Stimulated activated CD4-positive, alpha-beta T cell treated with anti-CD3 and anti-CD28 coated beads, Interleukin-4, amount 100 ng/mL, for 4 hours (primary cell): ENCODE measurements around the gene A2ML1.
"Not testable (repeated sequence)": the region's sequence is repeated elsewhere in the genome, so short reads cannot be mapped to it uniquely, and the experiment has no call there.

Source experiments
- DNase-seq, 2 experiments: peaks; one replicate each; pipeline ENCODE4 v3.0.0-alpha.2; 2020

A2ML1 gene

DNA sequence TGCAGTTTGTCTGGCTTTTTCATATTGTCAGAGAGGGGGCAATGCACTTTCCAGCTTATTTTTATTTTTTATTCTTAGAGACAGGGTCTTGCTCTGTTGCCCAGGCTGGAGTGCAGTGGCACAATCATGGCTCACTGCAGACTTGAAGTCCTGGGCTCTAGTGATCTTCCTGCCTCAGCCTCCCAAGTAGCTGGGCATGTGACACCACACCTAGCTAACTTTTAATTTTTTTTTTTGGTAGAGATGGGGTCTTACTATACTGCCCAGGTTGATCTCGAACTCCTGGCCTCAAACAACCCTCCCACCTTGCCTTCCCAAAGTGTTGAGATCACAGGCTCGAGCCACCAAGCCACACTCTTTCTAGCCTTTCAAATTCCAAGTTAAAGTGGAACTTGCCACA is 3.9 kb upstream of the A2ML1 start:
- no peak for DNase-seq

DNA sequence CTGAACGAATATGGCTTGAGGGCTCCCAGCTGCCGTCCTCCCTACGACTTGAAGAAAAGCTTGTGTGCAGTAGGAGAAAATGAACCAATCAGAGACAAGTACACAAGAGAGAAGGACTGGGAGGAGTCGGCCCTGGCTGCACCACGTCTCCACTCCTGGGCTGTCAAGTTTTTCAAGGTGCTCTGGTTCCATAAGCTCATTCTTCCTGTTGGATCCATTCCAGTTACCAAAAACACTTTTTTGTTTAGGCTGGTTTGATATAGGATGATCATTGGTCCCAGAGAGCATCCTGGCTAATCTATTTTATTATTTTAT is 2.8 kb upstream of the A2ML1 start:
- no peak for DNase-seq

DNA sequence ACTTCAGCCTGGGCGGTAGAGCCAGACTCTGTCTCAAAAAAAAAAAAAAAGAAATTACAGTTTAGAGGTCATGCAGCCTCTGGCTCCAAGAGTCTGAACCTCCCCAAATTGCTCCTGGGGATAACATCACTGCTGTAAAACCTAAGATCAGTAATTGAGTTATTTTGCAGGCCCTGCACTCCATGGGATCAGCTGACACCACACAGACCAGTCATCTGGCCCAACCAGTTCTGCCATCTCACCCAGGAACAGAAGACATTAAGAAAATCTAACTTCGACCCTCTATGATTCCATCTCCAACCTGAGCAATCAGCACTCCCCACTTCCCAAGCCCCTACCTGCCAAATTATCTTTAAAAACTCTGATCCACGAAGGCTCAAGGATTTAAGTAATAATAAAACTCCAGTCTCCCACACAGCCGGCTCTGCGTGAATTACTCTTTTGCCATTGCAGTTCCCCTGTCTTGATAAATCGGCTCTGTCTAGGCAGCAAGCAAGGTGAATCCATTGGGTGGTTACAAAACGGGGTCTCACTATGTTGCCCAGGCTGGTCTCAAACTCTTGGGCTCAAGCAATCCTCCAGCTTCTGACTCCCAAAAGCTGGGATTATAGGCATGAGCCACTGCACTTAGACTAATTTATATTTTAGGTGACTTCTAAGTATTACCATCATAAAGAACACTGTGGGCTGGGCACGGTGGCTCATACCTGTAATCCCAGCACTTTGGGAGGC is 1.6 kb upstream of the A2ML1 start:
- DNase-seq: not testable (repeated sequence)

DNA sequence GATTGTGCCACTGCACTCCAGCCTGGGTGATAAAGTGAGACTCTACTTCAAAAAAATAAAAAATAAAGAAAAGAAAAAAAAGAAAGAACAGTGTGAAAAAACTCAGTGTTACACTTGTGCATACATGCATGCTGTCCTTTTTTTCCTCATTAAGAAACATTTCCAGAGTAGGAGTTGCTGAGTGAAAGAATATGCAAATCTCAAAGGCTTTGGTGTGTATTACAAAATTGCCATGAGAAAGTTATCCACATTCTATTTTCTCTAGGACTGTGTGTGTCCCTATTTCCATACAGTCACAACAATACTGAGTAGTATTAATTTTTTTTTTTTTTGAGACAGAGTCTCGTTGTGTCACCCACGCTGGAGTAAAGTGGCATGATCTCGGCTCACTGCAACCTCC is 830 bp upstream of the A2ML1 start:
- DNase-seq: no peak

DNA sequence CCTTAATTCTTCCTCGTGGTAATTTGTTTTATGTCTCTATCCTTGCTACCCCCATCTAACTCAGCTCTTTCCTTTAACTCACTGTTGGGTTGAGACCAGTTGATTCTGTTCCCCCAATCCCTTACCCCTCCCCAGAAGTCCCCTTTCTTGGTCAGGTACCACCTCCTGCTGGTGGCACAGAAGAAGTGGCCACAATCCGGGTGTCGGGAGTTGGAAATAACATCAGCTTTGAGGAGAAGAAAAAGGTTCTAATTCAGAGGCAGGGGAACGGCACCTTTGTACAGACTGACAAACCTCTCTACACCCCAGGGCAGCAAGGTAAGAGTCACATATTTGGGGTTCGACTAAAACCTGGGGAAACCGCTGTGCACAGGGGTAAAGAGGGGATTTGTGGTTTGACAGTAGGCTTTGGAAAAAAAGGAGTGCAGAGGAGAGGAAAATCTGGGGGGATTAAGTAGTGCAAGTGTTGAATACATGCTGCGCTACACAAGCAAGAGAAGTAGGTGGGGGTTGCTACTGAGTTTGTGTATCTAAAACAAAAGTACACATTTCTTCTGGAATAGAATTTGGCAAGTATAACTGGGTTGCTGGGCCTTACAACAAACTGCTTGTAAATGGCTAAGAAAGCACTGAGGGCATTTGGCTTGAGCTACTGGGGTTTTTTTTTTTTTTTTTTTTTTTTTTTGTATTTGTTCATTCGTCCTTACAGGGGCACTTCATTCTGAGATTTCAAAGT is 1.3 kb downstream of the A2ML1 start:
- DNase-seq: no peak

DNA sequence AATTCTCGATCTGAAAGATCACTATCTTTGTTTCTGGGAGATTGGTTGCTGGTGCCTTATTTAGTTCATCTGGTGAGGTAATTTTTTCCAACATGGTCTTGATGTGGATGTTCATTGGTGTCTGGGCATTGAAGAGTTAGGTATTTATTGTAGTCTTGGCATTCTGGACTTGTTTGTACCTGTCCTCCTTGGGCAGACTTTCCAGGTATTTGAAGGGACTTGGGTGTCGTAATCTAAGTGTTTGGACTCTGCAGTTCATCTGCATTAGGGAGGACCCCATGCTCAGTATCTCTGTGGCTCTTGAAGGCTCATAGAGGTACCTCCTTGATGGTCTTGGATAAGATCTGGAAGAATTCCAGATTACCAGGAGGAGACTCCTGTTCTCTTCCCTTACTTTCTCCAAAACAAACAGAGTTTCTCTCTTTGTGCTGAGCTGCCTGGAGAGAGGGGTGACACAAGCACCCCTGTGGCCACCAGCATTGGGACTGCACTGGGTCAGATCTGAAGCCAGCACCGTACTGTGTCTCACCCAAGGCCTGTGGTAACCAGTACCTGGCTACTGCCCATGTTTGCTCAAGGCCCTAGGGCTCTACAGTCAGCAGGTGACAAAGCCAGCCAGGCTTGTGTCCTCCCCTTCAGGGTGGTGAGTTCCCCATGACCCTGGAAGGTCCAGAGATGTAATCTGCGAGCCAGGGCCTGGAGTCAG is 5.3 kb downstream of the A2ML1 start:
- DNase-seq: no peak

DNA sequence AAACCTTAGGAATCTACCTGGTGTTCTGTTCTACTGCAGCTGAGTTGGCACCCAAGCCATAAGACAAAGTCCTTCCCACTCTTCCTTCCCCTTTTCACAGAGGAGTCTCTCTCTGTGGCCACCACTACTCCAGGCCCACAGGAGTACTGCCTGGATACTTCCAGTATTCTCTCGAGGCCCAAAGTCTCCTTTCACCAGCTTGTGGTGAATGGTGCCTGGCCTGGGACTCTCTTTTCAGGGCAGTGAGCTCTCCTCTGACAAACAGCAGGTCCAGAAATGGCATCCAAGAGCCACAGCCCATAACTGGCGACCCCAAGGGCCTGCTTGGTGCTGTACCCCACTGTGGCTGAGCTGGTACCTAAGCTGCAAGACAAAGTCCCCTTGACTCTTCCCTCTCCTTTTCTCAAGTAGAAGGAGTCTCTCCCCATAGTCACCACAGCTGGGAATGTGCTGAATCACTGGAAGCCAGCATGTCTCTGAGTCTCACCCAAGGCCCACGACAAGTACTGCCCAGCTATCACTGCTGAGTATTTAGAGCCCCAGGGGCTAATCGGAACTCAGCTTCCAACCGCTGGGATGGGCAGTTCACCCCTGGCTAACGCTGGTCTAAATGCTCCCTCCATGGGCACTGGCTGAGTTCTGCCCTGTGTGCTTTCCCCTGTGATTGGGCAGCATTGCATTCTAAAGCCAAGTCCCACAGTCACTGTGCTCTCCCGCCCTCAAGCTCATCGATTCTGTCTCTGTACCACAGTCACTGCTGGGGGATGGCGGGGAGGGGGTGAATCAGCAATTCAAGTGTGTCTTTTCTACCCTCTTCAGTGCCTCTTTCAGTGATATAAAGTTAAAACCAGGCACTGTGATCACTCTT is 6.1 kb downstream of the A2ML1 start:
- no peak for DNase-seq

DNA sequence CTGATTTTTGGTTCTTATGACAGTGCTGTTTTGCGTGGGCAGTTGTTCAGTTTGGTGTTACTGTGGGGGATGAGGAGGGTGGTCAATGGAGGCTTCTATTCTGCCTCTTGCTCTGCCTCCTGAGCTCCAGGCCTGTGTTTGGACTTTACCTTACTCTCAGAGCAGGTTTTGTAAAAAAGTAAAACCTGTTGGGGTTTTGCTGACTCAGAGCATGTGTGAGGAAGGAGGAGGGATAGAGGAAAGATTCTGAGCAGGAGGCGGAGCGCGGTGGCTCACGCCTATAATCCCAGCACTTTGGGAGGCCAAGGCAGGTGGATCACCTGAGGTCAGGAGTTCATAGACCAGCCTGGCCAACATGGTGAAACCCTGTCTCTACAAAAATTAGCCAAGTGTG is 6.7 kb downstream of the A2ML1 start:
- no peak for DNase-seq

DNA sequence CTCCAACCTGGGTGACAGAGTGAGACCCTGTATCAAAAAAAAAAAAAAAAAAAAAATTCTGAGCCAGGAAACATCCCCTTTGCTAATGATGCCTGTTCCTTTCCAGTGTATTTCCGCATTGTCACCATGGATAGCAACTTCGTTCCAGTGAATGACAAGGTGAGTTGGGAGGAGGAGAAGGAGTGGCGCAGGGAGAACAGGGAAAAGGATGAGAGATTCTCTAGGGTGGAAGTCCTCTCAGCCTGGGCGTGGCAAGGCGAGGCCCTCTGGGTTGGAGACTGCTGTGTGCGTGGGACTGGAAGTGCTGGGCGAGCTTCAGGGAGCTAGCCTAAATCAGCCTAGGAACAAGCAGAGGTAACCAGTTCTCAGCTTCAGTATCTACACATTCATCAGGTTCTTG is 7.2 kb downstream of the A2ML1 start:
- DNase-seq: no peak

DNA sequence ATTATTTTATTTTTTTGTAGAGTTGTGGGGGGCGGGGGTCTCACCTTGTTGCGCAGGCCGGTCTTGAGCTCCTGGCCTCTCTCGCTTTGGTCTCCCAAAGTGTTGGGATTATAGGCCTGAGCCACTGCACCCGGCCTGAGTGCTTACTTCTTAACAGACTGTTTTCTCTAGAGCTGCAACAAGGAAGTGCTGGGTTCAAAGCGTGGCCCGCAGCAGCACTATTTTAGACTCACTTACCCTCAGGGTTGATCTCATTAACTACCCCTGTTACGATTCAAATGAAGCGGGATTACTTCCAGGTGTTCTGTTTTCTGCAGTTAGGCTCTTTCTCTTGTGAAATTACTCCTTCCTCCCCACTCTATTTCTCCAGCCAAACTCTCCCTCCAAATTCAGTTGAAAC is 8.7 kb downstream of the A2ML1 start:
- no peak for DNase-seq

DNA sequence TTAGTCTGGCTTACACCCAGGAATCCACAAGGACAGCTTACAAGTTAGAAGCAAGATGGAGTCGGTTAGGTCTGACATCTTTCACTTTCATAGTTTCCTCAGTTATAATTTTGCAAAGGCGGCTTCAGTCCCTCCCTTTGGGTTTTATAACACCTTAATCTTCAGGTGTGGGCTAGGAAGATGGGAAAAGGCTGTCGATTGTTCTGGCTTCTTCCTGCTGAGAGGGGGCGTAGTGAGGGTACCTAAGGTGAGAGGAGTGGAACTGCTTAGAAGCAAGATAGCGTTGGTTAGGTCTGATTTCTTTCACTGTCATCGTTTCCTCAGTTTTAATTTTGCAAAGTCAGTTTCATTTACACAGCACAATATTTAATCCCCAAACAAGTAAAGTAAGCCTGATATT is 10.1 kb downstream of the A2ML1 start:
- no peak for DNase-seq

DNA sequence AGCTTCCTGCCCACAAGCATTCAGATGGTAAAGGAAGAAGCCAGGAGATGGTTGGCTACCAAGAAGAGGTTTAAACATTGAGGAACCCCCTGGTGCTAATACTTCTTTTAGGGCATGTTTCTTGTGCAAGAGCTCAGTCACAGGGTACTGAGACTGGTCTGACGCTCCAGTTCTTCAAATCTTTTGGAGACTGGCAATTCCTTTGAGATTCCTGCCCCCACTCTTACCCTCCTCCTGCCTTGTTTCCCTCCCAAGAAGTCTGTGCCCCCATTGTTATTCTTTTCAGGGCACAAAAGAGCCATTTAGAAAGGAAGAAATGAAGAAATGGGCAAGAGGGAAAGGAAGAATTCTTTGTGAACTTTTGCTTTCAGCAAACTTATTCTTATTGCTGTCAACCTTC is 11.8 kb downstream of the A2ML1 start:
- DNase-seq: no peak

DNA sequence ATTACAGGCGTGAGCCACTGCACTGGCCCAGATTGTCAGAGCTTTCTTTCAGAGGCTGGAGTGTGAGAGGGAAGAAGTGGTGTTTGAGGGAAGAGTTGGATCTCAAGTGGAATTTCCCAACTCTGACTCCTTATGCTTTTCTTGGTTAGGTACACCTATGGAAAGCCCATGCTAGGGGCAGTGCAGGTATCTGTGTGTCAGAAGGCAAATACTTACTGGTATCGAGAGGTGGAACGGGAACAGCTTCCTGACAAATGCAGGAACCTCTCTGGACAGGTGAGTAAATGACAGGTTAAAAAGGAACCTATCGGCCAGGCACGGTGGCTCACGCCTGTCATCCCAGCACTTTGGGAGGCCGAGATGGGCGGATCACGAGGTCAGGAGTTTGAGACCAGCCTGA is 14.9 kb downstream of the A2ML1 start:
- no peak for DNase-seq

DNA sequence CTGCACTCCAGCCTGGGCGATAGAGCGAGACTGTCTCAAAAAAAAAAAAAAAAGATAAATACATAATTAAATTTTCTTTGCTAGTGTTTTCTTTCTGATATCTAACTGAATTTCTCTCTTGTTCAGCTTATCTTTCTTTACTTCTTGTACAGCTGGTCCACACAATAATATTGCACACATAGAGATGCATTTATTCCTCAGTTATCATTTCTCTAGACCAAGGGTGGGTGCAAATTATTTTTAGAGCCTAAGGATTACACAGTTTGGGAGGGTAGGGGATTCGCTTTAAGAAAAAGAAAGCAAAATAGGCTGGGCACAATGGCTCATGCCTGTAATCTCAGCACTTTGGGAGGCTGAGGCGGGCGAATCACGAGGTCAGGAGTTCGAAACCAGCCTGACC is 17.9 kb downstream of the A2ML1 start:
- no peak for DNase-seq

DNA sequence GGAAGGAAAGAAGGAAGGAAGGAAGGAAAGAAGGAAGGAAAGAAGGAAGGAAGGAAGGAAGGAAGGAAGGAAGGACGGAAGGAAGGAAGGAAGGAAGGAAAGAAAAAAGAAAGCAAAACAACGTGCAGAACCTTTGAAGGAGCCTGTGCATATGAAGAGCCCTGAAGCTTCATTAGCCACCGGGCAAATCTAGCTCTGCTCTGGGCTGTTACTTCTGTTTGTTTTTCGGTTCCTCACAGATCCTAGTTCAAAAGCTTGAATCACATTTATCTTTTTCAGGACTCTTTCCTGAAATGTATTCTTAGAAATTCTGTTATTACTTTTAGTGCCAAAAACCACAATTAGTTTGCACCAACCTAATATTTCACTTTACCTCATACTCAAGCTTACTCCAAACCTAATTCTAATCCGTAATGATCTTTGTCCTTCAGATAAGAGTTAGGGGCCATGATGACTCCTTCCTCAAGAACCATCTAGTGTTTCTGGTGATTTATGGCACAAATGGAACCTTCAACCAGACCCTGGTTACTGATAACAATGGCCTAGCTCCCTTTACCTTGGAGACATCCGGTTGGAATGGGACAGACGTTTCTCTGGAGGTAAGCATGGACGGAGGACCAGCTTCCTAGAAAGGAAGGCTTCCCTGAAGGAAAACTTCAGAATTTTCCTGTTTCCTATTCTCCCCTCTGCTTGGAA is 18.7 kb downstream of the A2ML1 start:
- DNase-seq: no peak

DNA sequence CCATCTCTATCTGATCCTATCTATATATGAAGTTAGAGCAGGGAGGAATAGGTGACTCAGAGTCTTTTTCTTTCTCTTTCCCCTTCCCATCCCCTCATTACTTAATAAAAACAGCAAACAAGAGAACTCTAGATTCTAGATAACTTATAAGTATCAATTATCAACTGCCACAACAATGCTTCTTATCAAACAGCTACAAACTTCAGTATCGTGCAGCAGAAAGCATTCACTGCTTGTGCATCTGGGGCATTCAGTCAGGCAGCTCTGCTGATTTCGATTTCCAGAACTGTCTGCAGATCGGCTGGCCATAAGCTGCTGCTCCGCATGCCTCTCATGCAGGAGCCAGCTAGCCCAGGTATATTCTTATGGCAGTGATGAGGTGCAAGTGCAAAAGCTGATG is 19.4 kb downstream of the A2ML1 start:
- DNase-seq: no peak

DNA sequence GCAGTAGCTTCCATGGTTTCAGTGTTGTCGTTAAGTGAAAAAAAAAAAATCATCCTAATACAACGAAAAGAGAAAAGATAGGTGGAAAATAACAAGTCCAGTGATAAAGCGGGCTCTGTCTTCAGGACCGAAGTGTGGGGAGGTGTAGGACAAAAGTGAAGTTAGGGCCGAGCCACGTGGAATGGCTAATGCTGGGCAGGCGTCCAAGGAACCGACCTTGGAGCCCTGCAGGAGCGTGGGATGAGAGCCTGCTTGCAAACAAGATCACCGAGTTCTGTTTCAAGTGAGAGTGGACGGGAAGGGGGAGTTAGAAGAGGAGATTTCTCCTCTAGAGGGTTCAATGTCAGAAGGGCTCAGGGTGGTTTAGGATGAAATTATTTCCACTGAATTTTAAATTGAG is 22.2 kb downstream of the A2ML1 start:
- no peak for DNase-seq

DNA sequence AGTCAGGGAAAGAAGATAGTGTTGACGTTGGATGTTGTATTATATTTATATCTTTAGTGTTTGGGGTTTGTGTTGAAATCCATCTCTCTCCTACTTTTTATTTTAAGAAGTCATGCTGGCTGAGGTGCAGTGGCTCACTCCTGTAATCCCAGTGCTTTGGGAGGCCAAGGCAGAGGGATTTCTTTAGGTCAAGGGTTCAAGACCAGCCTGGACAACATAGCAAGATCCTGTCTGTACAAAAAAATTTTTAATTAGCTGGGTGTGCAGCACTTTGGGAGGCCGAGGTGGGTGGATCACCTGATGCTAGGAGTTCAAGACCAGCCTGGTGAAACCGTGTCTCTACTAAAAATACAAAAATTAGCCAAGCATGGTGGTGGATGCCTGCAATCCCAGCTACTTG is 23.9 kb downstream of the A2ML1 start:
- no peak for DNase-seq

DNA sequence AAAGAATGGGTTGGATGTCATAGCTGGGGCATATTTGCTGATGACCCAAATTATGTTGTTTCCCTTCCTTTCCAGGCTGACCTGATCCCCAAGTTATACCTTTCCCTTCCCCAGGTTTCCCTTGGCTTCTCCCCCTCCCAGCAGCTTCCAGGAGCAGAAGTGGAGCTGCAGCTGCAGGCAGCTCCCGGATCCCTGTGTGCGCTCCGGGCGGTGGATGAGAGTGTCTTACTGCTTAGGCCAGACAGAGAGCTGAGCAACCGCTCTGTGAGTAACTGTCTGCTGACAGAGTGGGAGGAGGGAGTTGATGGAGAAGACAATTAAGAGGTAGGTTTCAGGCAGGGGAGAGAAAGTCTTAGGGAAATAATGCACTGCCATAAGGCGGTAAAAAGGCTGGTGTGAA is 25.0 kb downstream of the A2ML1 start:
- no peak for DNase-seq

DNA sequence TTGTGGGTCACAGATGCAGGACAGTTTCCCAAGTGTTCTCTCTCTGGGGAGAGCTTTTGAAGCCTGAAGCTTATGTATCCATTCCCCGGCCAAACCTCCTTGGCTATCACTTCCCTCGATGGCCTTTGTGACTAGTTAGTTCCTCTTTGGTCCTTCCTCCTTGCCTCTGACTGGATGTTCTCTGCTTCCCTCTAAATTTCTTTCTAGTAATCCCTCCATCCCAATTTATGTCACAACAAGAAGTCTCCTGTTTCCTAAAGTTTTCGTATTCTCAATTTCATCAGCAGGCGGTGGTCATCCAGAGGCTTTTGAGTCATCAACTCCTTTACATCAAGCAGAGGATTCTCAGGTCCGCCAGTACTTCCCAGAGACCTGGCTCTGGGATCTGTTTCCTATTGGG is 27.5 kb downstream of the A2ML1 start:
- DNase-seq: no peak

DNA sequence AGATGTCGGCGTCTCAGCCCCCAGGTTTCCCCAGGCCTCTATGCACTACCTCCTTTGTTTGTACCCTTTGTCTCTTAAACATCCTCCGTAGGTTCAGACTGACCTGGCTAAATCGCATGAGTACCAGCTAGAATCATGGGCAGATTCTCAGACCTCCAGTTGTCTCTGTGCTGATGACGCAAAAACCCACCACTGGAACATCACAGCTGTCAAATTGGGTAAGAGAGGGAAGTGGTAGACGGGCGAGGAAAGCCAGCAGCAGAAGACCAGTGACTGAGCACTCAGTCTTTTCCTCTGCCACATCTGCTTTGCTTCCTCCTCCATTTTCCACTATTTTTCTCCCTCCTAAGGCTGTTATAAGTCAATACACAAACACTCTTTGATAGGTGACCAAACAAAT is 29.7 kb downstream of the A2ML1 start:
- DNase-seq: no peak

DNA sequence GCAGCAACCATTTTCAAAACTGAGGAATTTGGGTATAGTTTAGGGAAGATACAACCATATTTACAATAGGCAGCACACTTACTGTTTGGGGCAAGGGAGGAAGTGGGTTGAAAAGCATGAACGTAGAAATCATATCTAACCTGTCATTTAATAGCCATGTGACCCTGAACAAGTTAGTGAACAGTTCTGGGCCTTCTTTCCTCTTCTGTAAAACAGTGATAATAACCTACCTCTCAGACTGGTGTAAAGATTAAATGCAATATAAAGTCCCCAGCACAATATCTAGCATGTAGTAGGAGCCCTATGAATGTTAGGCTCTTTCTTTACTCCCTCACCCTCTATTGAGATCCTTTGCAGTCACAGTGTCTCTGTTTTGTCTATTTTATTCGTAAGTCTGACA is 33.5 kb downstream of the A2ML1 start:
- DNase-seq: no peak

DNA sequence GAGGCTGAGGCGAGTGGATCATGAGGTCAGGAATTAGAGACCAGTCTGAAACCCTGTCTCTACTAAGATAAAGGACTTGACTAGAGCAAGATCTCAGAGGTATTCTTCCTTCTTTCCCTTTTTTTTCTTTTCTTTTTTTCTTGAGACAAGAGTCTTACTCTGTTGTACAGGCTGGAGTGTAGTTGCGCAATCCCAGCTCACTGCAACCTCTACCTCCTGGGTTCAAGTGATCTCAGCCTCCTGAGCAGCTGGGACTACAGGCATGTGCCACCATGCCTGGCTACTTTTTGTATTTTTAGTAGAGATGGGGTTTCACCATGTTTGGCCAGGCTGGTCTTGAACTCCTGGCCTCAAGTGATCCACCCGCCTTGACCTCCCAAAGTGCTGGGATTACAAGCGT is 37.0 kb downstream of the A2ML1 start:
- not testable (repeated sequence) for DNase-seq
